ENCODE data around the gene CD48.

- TF ChIP-seq POLR2AphosphoS5 (IDR thresholded peaks at IDR 0.05; ENCODE audit: low read depth, low read length) (peak; percentile 18; the same call in 1 of the 2 replicates), POLR2A (IDR thresholded peaks at IDR 0.05; ENCODE audit: low read depth, low read length) (peak; percentile 21; the same call in 1 of the 2 replicates)
Observed at GRCh38 chr1:160642281-160642644, 69.4 kb downstream of the CD48 start.
